Right lobe of liver (tissue), 6 donors: ENCODE data around the gene HTATSF1. TPM values are rescaled to one million over a fixed set of nuclear protein-coding genes. Genes with fewer than 3 reads are reported as not detected.
A peak's percentile ranks its signal among the peaks of the same experiment; 100 is the strongest.

Experiments used
- ATAC-seq, 4 donors: fragments of 200-7000 bp; cut with Tn5 transposase; one replicate each; pipeline ENCODE4 v1.9.1; 2020; ENCODE audit warnings: mild to moderate bottlenecking in 4 of 4, moderate library complexity in 4 of 4
- DNase-seq, 3 donors: peaks; one replicate each; pipeline ENCODE4 v3.0.0-alpha.2; 2020
- H3K27ac ChIP-seq, 3 donors: fragments of 200-600 bp; one replicate each; pipeline ENCODE4 v1.8.0; 2022
- H3K27me3 ChIP-seq, 2 donors: fragments of 200-600 bp; one replicate each; pipeline ENCODE4 v1.8.0; 2022
- H3K36me3 ChIP-seq, 4 donors: fragments of 200-600 bp; sonication (generic) in 1 of 4; one replicate each; pipeline versions ENCODE4 v1.5.1 to v1.8.0; 2017 to 2022; ENCODE audit warnings: control low read depth in 1 of 4
- H3K4me1 ChIP-seq, 4 donors: fragments of 200-600 bp; sonication (generic) in 1 of 4; one replicate each; pipeline versions ENCODE4 v1.5.1 to v1.8.0; 2017 to 2022; ENCODE audit warnings: control low read depth in 1 of 4
- H3K4me3 ChIP-seq, 3 donors: fragments of 200-600 bp; one replicate each; pipeline ENCODE4 v1.8.0; 2022
- H3K9me3 ChIP-seq, 4 donors: fragments of 200-600 bp; sonication (generic) in 1 of 4; one replicate each; pipeline versions ENCODE4 v1.5.1 to v1.8.0; 2017 to 2022; ENCODE audit warnings: control low read depth in 1 of 4
- POLR2A ChIP-seq: fragments of 450-650 bp; IDR thresholded peaks from one replicate; pipeline ENCODE4 v1.6.1; 2017; ENCODE audit warnings: antibody characterized with exemption, mild to moderate bottlenecking
- WGBS: methylation state at CpG from one replicate; pipeline ENCODE4 v1.1.6; 2018; ENCODE audit warnings: low coverage, low lambda C conversion rate; ENCODE audit not compliant: insufficient coverage; ENCODE audit errors: missing lambda C conversion rate; 5-methylcytosine and 5-hydroxymethylcytosine counted together
- intact Hi-C, 2 donors: fragments of 100-400 bp; cut with DNase I; formaldehyde crosslinking; loops; one replicate each; pipeline versions ENCODE4 v1.11.2 to v1.14.1; 2022
- total RNA-seq, 6 experiments: library from RNA; depleted of rRNA in 2 of 6; stranded (reverse); fragments of >200 nt in 2 of 6; fragmentation: NEBNext Ultra II Directional in 3 of 6; extraction: Animal tissue kit (Norgen Biotek cat#: 25700) in 3 of 6; gene quantifications; one replicate each; pipeline versions ENCODE4 v1.1.0 to v1.2.4, GENCODE V29; 2016 to 2023
- TF ChIP-seq, protein P1 (sequence below), 4 donors: fragments of 200-600 bp in 3 of 4; fragments of 450-650 bp in 1 of 4; IDR thresholded peaks; one replicate each; pipeline versions ENCODE4 v1.5.1 to v1.8.0; 2016 to 2022; ENCODE audit warnings: antibody characterized with exemption in 4 of 4, mild to moderate bottlenecking in 2 of 4
- donor health status: DM: no; HTN: yes; CAD: no.
- donor health status: DM: no; HTN: no; CAD: no.
- donor health status: DM: no; HTN: no; CAD: no.
- donor health status: DM: no; HTN: yes; CAD: no.
- donor health status: DM: no; HTN: yes; CAD: no.

Gene HTATSF1
- total RNA-seq, 6 experiments from 2014 or later, result 10.6 to 21.5 (median 12.1) TPM

DNA sequence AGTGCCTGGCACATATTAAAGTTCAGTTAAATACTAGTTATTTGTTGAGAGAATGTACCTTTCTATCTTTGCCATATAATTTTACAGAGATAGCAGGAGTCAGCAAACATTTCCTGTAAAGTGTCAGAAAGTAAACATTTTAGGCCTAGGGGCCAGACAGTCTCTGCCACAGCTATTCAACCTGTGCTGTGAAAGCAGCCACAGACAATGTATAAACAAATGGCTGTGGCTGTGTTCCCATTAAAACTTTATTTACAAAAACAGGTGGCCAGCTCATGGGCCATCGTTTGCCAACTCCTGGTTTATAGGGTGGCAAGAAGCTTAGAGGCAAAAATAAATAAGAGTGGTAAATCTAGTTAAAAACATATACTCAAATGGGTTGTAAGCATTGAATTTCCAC lies 43.6 kb upstream of the HTATSF1 start:
- no peaks in the 10 kb centered on the region for H3K9me3 ChIP-seq
- ATAC-seq (peak in 1 of 4 donors; percentile 37), DNase-seq (no peak)
- intact Hi-C loops, result no loop called here
- no peaks in the 10 kb centered on the region for H3K27me3 ChIP-seq
- 33% methylated on average over 1 of the region's 1 CpG for WGBS
- no peak overlapping the region for H3K27ac ChIP-seq
- H3K36me3 ChIP-seq, result no peaks in the 10 kb centered on the region
- no peak overlapping the region for H3K4me3 ChIP-seq
- H3K4me1 ChIP-seq, result no peaks in the 10 kb centered on the region
- TF ChIP-seq, protein P1, sequence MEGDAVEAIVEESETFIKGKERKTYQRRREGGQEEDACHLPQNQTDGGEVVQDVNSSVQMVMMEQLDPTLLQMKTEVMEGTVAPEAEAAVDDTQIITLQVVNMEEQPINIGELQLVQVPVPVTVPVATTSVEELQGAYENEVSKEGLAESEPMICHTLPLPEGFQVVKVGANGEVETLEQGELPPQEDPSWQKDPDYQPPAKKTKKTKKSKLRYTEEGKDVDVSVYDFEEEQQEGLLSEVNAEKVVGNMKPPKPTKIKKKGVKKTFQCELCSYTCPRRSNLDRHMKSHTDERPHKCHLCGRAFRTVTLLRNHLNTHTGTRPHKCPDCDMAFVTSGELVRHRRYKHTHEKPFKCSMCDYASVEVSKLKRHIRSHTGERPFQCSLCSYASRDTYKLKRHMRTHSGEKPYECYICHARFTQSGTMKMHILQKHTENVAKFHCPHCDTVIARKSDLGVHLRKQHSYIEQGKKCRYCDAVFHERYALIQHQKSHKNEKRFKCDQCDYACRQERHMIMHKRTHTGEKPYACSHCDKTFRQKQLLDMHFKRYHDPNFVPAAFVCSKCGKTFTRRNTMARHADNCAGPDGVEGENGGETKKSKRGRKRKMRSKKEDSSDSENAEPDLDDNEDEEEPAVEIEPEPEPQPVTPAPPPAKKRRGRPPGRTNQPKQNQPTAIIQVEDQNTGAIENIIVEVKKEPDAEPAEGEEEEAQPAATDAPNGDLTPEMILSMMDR (IDR thresholded peaks at IDR 0.05), result no peak
- no peak for TF ChIP-seq POLR2A

DNA sequence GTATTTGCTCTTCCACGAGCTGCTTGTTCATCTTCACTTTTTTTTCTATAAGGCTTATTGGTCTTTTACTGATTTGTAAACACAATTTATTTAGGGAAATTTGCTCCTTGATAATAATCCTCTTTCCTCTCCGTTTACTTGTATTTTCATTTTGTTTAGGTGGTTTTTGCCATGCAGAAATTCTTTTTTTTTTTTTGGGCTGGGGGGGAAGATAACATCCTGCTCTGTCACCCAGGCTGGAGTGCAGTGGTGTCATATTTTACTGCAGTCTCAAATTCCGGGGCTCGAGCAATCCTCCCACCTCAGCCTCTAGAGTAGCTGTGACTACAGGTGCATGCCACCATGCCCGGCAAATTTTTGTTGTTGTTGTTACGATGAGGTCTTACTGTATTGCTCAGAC lies 41.3 kb upstream of the HTATSF1 start:
- Histone ChIP-seq H3K4me1 (no peaks in the 10 kb centered on the region), H3K9me3 (no peaks in the 10 kb centered on the region), H3K4me3 (no peak overlapping the region), H3K27ac (no peak overlapping the region), H3K36me3 (no peaks in the 10 kb centered on the region), H3K27me3 (no peaks in the 10 kb centered on the region)
- 61% methylated on average over 6 of the region's 6 CpGs for whole genome bisulfite sequencing
- intact Hi-C loops, result no loop called here
- ATAC-seq (no peak), DNase-seq (no peak)
- no peak for TF ChIP-seq POLR2A
- TF ChIP-seq, protein P1 (IDR thresholded peaks at IDR 0.05), result no peak

DNA sequence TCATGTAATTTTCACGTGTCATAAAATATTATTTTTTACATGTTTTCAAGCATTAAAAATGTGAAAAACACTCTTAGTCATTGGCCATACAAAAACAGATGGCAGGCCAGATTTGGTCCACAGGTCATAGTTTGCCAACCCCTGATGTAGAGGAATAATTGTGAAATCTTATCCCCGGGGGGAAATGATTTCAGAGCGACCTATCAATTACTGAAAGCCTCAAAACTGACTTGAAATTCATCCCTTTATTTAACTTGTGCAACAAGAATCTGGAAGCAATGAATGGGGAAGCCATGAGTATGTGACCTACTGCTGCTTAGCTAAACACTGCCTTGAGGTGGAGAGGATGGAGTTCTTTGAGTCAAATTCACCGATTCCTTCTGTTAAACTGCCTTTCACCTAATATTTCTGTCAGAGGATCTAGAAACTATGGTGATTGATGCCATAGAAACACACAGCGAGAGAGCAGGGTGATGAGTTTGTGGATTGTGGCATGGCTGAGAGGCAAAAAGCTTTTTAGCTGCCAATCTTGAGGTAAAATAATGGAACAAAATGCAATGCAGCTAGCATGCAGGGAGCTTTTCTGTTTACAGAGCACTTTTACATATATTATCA lies 40.0 kb upstream of the HTATSF1 start:
- Histone ChIP-seq H3K36me3 (no peaks in the 10 kb centered on the region), H3K27me3 (no peaks in the 10 kb centered on the region), H3K27ac (no peak overlapping the region), H3K4me1 (no peaks in the 10 kb centered on the region), H3K9me3 (no peaks in the 10 kb centered on the region), H3K4me3 (no peak overlapping the region)
- ATAC-seq (no peak), DNase-seq (no peak)
- WGBS, result 31% methylated on average over 5 of the region's 5 CpGs
- intact Hi-C loops, result no loop called here
- TF ChIP-seq, protein P1 (IDR thresholded peaks at IDR 0.05), result no peak
- no peak for TF ChIP-seq POLR2A

DNA sequence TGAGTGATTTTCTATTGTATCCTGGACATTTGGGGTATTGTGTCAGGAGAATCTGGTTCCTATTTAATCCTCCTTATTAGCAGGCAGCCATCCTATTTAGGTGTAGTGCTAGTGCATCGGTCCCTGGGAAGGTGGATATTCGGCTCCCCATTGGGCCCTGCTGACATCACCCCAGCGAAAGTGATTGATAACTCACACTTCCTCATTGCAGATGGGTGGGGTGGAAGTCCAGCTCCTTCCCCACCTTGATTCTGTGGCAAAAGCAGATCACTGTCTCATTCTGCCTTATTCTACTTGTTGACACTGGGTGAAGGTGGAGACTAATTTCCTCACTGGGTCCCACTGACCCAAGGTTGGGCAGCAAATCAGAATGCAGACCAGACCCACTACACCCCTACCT lies 32.8 kb upstream of the HTATSF1 start:
- ATAC-seq, result no peak
- TF ChIP-seq, protein P1 (IDR thresholded peaks at IDR 0.05), result no peak
- no peak for TF ChIP-seq POLR2A
- no peaks in the 10 kb centered on the region for H3K36me3 ChIP-seq
- H3K4me1 ChIP-seq, result no peaks in the 10 kb centered on the region
- DNase-seq, result no peak
- no peaks in the 10 kb centered on the region for H3K27me3 ChIP-seq
- intact Hi-C loops, result no loop called here
- no peaks in the 10 kb centered on the region for H3K9me3 ChIP-seq
- no peak overlapping the region for H3K4me3 ChIP-seq
- 70% methylated on average over 3 of the region's 3 CpGs for WGBS
- H3K27ac ChIP-seq, result no peak overlapping the region

DNA sequence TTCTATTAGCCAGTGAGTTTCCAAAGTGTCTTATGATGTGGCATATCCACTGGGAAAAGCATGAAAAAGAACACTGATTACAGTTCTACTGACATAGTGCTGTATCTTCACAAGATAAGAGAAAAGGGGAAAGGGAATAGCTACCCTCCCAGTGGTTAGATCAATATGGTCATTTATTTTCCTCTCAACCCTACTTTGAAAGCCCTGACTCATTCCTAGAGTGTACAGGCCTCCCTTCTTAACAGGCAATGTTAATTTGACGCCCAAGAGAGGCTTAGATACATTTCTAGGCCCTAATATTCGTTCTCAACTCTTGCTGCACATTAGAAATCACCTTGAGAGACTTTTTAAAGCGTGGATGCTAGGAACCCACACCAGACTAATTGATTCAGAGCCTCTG lies 30.1 kb upstream of the HTATSF1 start:
- H3K4me1 ChIP-seq, result no peaks in the 10 kb centered on the region
- no peaks in the 10 kb centered on the region for H3K9me3 ChIP-seq
- no peak overlapping the region for H3K4me3 ChIP-seq
- H3K27me3 ChIP-seq, result no peaks in the 10 kb centered on the region
- no peaks in the 10 kb centered on the region for H3K36me3 ChIP-seq
- DNase-seq (no peak), ATAC-seq (no peak)
- intact Hi-C loops, result no loop called here
- WGBS, result 41% methylated on average over 3 of the region's 3 CpGs
- H3K27ac ChIP-seq, result no peak overlapping the region
- TF ChIP-seq POLR2A, result no peak
- TF ChIP-seq, protein P1 (IDR thresholded peaks at IDR 0.05), result no peak
